ENCODE data around the gene GCNT1. TPM values are rescaled to one million over a fixed set of nuclear protein-coding genes. Genes with fewer than 3 reads are reported as not detected.

The GCNT1 gene
- total and polyA plus RNA-seq, 2 experiments from 2014 or later: 43.4 to 59.3 TPM

- Histone ChIP-seq H3K9me2 (replicated peaks; ENCODE audit: insufficient read depth) (no peaks in the 10 kb centered on the region), H3K27me3 (no peaks in the 10 kb centered on the region), H3K36me3 (replicated peaks; ENCODE audit: insufficient read depth, low read depth) (no peaks in the 10 kb centered on the region), H3K4me2 (no peak overlapping the region), H3K27ac (no peak overlapping the region), H3K4me1 (ENCODE audit: insufficient read depth) (no peaks in the 10 kb centered on the region), H3K9me3 (ENCODE audit: low read depth) (no peaks in the 10 kb centered on the region), H3K79me2 (no peaks in the 10 kb centered on the region), H2AFZ (no peak overlapping the region), H4K20me1 (ENCODE audit: insufficient read depth, poor library complexity, severe bottlenecking) (no peaks in the 10 kb centered on the region), H3K4me3 (no peak overlapping the region)
- peak; percentile 21 for DNase-seq (ENCODE audit: low spot score)
- TF ChIP-seq CTCF (IDR thresholded peaks at IDR 0.05; ENCODE audit: poor library complexity) (peak; percentile 33), EZH2phosphoT487 (IDR thresholded peaks at IDR 0.05; ENCODE audit: low read depth, severe bottlenecking, unreplicated experiment) (no peak), EZH2 (IDR thresholded peaks at IDR 0.05; ENCODE audit: borderline replicate concordance) (no peak)
- 77% methylated on average over 2 of the region's 2 CpGs for WGBS (ENCODE audit: low lambda C conversion rate, missing lambda C conversion rate)
Observed at GRCh38 chr9:76419782-76420380, 39.1 kb upstream of the GCNT1 start.

DNA sequence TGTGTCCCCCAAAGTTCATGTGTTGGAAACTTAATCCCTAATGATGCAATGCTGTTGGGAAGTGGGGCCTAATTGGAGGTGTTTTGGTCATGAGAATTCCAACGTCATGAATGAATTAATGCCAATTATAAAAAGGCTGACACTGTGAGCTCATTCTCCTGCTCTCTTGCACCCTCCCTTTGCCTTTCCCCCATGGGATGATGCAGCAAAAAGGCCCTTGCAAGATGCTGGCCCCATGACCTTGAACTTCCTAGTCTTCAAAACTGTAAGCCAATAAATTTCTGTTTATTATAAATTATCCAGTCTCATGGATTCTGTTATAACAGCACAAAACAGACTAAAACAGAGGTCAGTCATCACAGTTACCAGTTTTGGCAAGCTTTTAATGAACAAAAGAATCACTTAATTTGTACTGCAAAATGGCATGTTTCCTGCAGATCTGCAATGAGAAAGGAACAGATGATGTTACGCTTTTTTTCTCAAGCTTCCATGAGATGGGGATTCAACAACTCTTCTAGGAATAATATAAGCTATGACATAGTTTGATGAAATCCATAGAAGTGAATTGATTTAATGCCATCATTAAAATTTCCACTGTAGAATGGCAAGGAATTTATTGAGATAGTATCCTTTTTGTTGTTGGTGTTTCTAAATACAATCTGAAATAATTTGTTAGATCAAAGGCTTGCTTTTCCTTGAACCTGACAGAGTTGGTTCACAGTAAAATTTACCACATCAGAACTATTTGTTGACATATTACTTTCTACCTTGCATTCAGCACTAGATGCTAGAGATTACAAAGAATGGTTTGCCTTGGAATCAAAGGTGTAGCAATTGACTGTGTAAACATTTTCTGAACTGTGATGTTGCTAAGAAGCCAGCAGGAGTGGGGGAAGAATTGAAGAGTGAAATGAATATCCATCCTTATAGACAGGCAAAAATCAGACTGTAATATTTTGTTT, 35.5 kb upstream of the GCNT1 start:
- H3K27me3 ChIP-seq: no peaks in the 10 kb centered on the region
- no peak overlapping the region for H3K4me3 ChIP-seq
- WGBS (ENCODE audit: low lambda C conversion rate, missing lambda C conversion rate): 48% methylated on average over 2 of the region's 2 CpGs
- H4K20me1 ChIP-seq (ENCODE audit: insufficient read depth, poor library complexity, severe bottlenecking): no peaks in the 10 kb centered on the region
- no peak overlapping the region for H3K4me2 ChIP-seq
- no peak overlapping the region for H2AFZ ChIP-seq
- no peaks in the 10 kb centered on the region for H3K9me3 ChIP-seq (ENCODE audit: low read depth)
- H3K79me2 ChIP-seq: no peaks in the 10 kb centered on the region
- H3K36me3 ChIP-seq (replicated peaks; ENCODE audit: insufficient read depth, low read depth): no peaks in the 10 kb centered on the region
- no peaks in the 10 kb centered on the region for H3K4me1 ChIP-seq (ENCODE audit: insufficient read depth)
- no peak for TF ChIP-seq CTCF (IDR thresholded peaks at IDR 0.05; ENCODE audit: poor library complexity)
- TF ChIP-seq EZH2 (IDR thresholded peaks at IDR 0.05; ENCODE audit: borderline replicate concordance): no peak
- no peak for TF ChIP-seq EZH2phosphoT487 (IDR thresholded peaks at IDR 0.05; ENCODE audit: low read depth, severe bottlenecking, unreplicated experiment)
- peak; percentile 23 for DNase-seq (ENCODE audit: low spot score)
- H3K27ac ChIP-seq: no peak overlapping the region
- no peaks in the 10 kb centered on the region for H3K9me2 ChIP-seq (replicated peaks; ENCODE audit: insufficient read depth)

DNA sequence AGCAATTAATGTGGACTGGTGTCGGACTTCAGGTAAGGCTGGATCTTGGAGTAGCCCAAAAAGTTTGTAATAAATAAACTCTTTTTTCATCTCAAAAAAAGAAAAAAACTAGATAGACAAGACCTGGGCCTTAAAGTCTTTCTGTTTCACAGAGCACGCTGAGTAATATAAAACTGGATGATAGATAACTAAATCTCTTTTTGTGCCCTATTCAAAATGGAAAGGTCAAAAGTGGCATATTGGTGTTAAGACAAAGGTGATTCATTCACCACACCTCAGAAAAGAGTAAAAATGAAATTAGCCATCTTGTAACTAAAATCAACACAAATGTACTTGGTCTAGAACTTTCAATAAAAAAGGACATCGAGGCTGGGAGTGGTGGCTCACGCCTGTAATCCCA, 34.5 kb upstream of the GCNT1 start:
- no peaks in the 10 kb centered on the region for H3K27me3 ChIP-seq
- no peak for DNase-seq (ENCODE audit: low spot score)
- H3K4me3 ChIP-seq: no peak overlapping the region
- no peaks in the 10 kb centered on the region for H3K36me3 ChIP-seq (replicated peaks; ENCODE audit: insufficient read depth, low read depth)
- no peak overlapping the region for H3K4me2 ChIP-seq
- no peaks in the 10 kb centered on the region for H3K4me1 ChIP-seq (ENCODE audit: insufficient read depth)
- WGBS (ENCODE audit: low lambda C conversion rate, missing lambda C conversion rate): 90% methylated on average over 4 of the region's 4 CpGs
- no peaks in the 10 kb centered on the region for H3K79me2 ChIP-seq
- H3K27ac ChIP-seq: no peak overlapping the region
- no peak overlapping the region for H2AFZ ChIP-seq
- no peaks in the 10 kb centered on the region for H3K9me2 ChIP-seq (replicated peaks; ENCODE audit: insufficient read depth)
- TF ChIP-seq EZH2phosphoT487 (IDR thresholded peaks at IDR 0.05; ENCODE audit: low read depth, severe bottlenecking, unreplicated experiment): no peak
- no peak for TF ChIP-seq EZH2 (IDR thresholded peaks at IDR 0.05; ENCODE audit: borderline replicate concordance)
- no peak for TF ChIP-seq CTCF (IDR thresholded peaks at IDR 0.05; ENCODE audit: poor library complexity)
- H4K20me1 ChIP-seq (ENCODE audit: insufficient read depth, poor library complexity, severe bottlenecking): no peaks in the 10 kb centered on the region
- H3K9me3 ChIP-seq (ENCODE audit: low read depth): no peaks in the 10 kb centered on the region
